GM18508 (cell line): Measurements from ENCODE around the gene FAM20C.
"Not testable (repeated sequence)": the region's sequence is repeated elsewhere in the genome, so short reads cannot be mapped to it uniquely, and the experiment has no call there.

Experiments
- ATAC-seq: cut with Tn5 transposase; IDR thresholded peaks from one replicate; pipeline ENCODE4 v1.9.1; 2021; ENCODE audit warnings: moderate number of reproducible peaks; ENCODE audit not compliant: insufficient read depth, unreplicated experiment

The FAM20C gene

GRCh38 chr7:206351-206750 lies 14.0 kb downstream of the FAM20C start:
- not testable (repeated sequence) for ATAC-seq

- no peak for ATAC-seq
These were observed 15.2 kb downstream of the FAM20C start for GRCh38 chr7:207418-208129.

- ATAC-seq, result no peak
These were observed 15.8 kb downstream of the FAM20C start for GRCh38 chr7:208130-208673.

DNA sequence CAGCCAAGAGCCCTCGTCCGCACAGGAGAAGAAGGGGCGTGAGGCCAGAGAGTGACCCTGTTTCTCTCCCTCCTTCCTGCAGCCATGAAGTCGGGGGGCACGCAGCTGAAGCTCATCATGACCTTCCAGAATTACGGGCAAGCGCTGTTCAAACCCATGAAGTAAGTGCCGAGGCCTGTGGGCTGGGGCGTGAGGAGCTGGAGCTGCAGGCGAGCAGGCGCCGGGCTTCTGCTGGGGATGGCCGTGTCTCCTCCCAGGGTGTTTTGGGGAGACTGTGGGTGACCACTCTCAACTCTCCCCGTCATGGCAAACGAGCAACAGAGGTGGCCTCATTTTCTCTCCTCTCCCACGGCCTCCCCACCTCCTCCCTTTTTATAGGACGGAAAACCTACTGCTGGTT lies 16.4 kb downstream of the FAM20C start:
- ATAC-seq, result no peak

DNA sequence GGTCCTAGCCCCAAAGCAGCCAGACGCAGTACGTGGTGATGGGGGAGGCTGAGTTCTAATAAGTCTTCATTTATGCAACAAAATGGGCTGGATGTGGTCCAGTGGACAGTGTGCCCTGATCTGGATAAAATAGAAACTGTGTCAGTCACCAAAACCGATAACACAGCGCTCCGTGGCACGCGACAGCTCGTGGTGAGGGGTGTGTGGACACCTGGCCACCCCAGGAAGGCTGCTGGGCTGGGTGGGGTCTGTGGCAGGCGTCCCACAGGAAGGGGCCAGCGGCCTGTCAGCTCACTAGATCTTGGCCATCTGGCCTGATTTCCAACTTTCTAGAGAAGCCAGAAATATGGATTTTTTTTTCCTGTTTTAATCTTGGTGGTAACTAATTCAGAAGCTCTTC lies 17.0 kb downstream of the FAM20C start:
- no peak for ATAC-seq

- no peak for ATAC-seq
These were observed 17.5 kb downstream of the FAM20C start for GRCh38 chr7:209906-210305.

- no peak for ATAC-seq
These were observed 18.1 kb downstream of the FAM20C start for GRCh38 chr7:210401-210925.

DNA sequence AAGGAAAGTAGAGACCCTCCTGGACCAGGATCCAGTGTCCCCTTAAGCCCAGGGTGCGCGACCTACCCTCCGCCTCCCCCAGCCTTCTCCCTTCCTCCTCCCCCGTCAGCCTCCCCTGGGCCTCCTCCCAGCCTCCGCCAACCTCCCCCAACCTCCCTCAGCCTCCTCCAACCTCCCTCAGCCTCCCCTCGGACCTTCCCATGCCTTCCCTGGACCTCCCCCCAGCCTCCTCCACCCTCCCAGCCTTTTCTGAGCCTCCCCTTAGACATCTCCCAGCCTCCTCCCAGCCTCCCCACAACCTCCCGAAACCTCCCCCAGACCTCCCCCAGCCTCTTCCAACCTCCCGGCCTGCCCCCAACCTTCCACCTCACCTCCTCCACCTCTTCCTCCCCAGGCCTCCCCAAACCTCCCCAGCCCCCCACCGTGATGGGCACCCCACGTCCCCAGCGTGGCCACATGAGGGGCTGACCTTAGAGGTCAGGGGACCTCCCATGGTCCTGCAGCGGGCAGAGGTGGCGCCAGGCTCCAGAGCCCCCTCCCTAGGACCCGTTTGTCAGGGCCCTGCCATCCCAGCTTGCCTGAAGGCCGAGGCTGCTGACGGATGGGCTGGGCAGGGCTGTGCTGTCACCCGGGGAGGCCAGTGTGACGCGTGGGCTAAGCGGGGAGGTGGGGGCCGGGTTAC lies 18.8 kb downstream of the FAM20C start:
- ATAC-seq, result no peak

- no peak for ATAC-seq
These were observed 19.3 kb downstream of the FAM20C start for GRCh38 chr7:211715-212058.

DNA sequence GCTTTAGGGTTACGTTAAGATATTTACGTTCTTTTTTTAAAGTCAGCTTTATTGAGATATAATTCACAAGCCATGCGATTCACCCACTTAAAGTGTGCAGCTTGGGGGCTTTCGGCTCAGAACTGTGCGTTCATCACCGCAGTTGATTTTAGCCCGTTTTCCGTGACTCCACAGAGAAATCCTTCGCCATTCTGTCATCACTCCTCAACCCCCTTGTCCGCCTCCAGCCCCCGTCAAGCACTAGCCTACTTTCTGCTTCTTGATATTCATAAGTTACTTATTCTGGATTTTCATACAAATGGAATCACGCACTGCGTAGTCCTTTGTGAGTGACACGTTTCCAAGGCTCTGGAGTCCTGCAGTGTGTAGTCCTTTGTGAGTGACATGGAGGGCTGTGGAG lies 20.4 kb downstream of the FAM20C start:
- ATAC-seq, result no peak

DNA sequence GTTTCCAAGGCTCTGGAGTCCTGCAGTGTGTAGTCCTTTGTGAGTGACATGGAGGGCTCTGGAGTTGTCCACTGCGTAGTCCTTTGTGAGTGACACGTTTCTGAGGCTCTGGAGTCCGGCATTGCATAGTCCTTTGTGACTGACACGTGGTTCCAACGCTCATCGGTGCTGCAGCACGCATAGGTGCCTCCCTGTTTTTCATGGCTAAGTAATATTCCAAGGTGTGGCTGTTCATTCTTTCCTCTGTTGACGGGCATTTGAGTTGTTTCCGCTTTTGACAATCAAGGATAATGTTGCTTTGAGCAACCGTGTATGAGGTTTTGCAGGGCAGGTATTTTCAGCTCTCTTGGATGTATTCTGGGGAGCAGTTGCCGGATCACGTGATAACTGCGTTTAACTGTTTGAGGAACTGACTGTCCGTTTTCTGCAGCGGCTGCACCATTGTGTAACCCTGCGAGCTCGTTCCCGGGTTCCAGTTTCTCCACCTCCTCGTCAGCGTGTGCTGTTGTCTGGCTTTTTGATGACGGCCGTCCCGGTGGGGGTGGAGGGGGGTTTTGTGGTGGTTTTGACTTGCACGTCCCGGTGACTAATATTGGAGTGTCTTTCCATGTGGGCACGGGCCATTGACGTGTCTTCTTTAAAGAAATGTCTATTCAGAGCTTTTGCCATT lies 21.1 kb downstream of the FAM20C start:
- ATAC-seq, result no peak

DNA sequence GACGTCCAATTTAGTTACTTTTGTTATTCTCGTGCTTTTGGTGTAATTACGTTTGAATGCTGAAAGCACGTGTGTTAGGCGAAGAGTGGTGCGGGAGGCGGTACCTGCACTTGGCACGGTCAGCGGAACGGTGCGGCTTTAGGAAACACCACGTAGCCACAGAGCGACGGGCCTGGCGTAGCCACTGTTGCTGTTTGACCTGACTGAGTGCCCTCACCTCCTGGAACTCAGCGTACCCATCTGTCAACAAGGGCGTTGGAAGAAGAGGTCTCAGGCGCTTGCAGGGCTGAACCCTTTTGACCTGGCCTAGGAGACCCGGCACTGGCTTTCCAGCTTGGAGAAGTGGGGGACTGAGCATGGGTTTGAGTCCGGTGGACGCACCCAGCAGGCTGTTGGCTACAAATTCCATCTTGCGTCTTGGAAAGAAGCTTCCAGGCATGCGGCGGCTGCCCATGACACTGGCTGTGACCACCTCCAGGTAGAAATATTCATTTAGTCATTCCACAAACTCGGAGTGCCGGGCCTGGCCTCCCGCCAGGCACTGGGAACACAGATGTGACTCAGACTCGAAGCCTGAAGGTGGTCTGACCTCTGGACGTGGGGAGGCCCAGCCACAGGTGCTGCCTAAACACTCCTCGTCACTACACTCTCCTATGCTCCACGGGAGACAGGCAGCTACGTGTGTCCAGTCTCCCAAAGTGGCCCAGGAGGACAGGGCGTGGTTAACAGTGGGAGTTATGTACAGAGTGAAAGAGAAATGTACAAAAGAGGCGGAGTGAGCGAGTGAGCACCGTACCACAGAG lies 22.2 kb downstream of the FAM20C start:
- no peak for ATAC-seq

DNA sequence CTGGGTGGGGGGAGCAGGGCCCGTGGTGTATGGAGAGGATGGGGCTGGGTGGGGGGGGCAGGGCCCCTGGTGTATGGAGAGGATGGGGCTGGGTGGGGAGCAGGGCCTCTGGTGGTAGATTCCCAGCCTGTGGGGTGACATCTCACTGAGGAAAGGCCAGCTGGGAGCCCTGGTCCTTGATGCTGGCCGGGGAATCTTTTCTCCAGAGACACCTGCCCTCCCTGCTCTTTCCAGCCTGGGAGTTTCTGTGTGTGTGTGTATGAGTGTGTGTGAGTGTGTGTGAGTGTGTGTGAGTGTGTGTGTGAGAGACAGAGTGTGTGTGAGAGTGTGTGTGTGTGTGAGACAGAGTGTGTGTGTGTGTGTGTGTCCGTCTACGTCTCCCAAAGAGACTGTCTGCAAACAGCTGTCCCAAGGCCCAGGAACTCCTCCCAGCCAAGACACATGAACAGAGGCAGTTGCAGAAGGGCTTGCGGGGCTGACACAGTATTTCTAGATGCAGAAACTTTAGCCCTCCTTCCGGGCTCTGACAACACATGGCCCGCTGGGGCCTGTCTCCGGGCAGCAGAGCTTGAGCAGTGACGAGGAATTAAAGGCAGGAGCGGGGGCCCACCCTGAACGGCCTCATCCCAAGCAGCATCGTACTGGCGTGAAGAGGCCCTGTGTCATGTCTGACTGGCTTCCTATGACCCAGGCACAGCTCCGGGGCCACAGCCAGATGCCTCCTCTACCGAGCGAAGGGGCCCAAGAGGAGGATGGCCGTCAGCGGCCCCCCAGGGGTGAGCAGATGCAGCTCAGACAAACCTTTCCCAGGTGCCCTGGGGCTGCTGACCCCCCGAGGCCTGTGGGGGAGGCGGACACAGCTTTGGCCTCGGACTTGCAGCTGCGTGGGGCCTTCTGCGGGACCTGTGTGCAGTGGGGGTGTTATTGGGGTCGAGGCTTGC lies 24.3 kb downstream of the FAM20C start:
- ATAC-seq, result no peak

DNA sequence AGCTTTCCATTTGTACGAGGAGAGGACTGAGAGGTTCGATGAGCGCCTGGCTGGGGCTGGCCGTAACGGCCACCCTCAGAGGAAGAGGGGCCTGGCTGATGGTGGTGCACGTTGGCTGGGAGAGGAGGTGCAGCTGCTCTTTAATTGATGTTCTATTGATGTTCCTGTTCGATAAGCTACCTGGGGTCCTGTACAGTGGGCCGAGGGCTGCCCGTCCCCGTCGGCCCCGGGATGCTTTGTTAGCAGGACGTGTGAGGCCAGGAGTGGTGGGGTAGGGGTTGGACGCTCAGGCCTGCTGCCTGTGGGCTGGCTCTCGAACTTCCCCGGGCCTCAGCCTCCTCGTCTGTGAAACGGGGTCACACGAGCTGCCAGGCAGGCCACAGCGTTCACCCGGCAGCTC lies 25.4 kb downstream of the FAM20C start:
- no peak for ATAC-seq

GRCh38 chr7:218316-218715 lies 25.9 kb downstream of the FAM20C start:
- ATAC-seq, result no peak

DNA sequence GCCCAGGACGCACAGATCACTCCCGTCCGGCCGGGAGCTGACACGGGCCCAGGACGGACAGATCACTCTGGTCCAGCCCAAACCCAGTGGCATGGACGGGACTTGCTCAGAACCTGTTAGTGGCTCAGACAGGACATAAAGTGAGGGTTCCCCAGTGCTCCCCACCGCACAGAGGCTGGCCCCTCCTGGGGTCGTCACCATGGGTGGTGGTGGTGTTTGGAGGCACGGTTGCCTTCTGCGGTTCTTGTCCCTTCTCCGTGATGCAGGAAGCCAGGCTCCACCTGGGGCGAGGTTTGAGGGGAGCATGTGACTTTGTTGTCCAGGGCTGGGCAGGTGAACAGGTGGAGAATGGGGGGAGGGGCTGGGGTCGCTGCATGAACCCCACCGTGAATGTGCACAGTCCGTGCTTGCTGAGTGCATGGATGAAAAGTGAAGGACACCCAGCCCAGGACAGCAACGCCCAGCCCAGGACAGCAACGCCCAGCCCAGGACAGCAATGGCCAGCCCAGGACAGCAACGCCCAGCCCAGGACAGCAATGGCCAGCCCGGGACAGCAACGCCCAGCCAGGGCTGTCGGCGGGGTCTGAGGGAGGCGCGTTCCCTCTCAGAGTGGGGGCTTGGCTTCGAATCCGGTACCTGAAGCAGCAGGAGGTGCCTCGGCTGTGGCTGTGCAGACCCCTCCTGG lies 26.7 kb downstream of the FAM20C start:
- ATAC-seq, result no peak

DNA sequence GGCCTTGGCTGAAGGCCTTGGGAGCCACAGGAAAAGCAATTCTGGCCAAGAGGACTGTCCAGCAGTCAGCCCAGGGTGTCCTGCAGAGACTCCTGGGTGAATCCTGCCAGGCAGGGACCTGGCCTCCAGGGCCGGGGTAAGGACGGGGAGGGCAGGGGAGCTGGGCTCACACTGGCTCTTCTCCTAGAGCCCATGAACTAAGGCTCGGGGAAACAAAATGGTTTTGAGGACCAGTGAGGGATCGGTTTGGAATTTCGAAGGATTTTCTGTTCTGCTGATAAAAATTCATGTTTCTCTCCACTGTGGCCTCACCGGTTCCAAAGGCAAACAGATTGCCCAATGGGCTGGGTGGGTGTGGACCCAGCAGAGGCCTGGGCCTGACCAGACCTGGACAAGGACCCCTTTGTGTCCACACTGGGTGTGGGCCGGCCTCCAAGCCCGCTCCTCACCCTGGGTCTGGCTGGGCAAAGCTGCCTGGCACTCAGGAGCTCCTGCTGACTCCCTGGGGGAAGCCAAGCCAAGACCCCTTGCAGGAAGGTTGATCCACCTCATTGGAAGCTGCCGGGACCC lies 27.3 kb downstream of the FAM20C start:
- no peak for ATAC-seq

DNA sequence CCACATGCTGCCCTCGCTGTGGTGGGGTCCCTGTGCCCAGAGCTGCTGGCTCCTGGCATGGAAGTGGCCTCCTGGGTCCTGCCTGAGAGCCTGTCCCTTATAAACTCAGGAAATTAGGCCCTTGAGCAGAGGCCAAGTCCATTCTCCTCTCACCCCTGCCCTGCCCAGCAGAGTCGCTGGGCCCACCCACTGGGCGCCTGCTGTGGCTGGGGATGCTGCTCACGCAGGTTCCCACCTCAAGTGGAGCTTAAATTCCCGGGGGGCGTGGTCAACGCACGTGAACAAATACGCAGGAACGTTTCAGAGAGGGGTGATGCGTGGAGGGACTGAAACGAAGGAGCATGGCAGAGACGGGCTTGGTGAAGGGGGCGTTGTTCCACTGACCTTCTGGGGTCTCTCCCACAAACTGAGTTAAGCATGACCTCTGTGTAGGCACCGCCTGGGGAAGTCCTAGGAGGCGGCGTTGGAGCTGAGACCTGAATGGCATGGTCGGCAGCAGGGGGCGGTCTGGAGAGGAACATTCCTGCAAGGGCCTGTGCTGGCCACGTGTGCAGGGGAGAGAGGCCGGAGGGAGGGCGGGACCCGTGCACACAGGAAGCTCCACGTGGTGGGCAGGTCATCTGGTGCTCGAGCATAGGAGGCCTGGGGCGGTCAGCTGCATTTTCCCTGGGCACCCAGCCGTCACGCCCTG lies 27.9 kb downstream of the FAM20C start:
- no peak for ATAC-seq
